ENCODE data around the gene BRD7. TPM values are rescaled to one million over a fixed set of nuclear protein-coding genes. Genes with fewer than 3 reads are reported as not detected.

BRD7 gene
- total RNA-seq, 1 experiment from 2014 or later, result 45.6 TPM

DNA sequence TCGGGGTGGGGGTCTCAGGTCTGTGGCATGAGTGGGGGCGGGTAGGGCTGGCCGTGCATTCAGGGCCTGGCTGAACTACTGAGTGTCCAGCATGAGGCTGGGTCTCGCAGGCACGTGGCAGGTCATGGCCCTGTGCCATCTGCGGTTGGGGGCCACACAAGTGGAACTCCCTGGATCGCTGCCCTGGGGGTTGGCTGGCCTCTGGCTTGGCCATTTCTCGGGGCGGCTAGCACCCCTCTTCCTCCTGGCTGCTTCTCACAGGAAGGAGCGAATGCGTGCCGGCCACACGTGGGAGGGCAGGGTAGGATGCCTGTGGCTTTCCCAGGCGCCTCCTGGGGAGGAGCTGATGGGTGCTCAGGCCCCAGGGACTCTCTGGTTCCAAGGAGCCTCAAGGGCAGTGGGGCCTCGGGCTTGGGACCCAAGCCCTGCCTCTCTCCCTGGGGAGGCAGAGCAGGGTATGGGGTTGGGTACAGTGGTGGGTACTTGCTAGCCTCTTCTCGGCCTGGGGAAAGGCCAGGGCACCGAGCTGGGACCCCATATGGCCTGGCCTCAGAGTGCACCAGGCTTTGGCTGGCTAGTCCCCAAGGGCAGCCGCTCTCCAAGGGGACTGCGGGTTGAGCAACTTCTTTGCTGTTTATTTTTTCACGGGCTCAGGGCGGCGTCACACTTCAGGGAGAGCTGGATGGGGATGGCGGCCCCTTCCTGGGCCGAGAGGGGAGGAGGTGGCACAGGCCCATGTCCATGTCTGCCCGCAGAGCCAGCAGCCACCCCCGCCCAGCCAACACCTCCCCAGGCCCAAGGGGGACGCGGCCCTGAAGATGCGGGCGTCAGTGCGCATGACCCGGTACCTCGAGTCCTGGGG, 65.0 kb downstream of the BRD7 start:
- CTCF ChIA-PET, result no interaction called here
- Histone ChIP-seq H3K9me3 (ENCODE audit: control insufficient read depth, insufficient read depth, low read depth, low read length) (no peaks in the 10 kb centered on the region), H3K4me3 (ENCODE audit: low read depth in 2 of 2, low read length in 2 of 2) (no peak overlapping the region), H3K27ac (ENCODE audit: low read length) (no peak overlapping the region), H3K27me3 (ENCODE audit: control insufficient read depth, insufficient read depth, low read length) (no peaks in the 10 kb centered on the region), H3K36me3 (ENCODE audit: control insufficient read depth, insufficient read depth, low read length) (no peaks in the 10 kb centered on the region), H3K4me1 (ENCODE audit: control insufficient read depth, insufficient read depth, low read length) (0 out of 2 replicates have a peak, but pooled peaks cover 2% of the 10 kb centered on the region)
- DNase-seq (ENCODE audit: low read depth, low spot score) (no peak), ATAC-seq (no peak)
- in situ Hi-C loops (cut with HindIII; ENCODE audit: low pct_unique_long_range_greater_than_20kb, low sequenced_read_pairs) (no loop called here), intact Hi-C loops (cut with micrococcal nuclease; ENCODE audit: unreplicated experiment) (no loop called here)
- no TSS peak for BruUV-seq (replicated peaks)
- TF ChIP-seq POLR2AphosphoS5 (IDR thresholded peaks at IDR 0.05; ENCODE audit: low read depth, low read length) (no peak), TCF7L2 (IDR thresholded peaks at IDR 0.05; ENCODE audit: low read depth, low read length) (no peak), SIN3A (IDR thresholded peaks at IDR 0.05; ENCODE audit: borderline replicate concordance, insufficient read depth, low read depth, low read length) (no peak)
- TF ChIP-seq, protein P1, sequence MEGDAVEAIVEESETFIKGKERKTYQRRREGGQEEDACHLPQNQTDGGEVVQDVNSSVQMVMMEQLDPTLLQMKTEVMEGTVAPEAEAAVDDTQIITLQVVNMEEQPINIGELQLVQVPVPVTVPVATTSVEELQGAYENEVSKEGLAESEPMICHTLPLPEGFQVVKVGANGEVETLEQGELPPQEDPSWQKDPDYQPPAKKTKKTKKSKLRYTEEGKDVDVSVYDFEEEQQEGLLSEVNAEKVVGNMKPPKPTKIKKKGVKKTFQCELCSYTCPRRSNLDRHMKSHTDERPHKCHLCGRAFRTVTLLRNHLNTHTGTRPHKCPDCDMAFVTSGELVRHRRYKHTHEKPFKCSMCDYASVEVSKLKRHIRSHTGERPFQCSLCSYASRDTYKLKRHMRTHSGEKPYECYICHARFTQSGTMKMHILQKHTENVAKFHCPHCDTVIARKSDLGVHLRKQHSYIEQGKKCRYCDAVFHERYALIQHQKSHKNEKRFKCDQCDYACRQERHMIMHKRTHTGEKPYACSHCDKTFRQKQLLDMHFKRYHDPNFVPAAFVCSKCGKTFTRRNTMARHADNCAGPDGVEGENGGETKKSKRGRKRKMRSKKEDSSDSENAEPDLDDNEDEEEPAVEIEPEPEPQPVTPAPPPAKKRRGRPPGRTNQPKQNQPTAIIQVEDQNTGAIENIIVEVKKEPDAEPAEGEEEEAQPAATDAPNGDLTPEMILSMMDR (IDR thresholded peaks at IDR 0.05), result no peak
- TF ChIP-seq, protein P2, sequence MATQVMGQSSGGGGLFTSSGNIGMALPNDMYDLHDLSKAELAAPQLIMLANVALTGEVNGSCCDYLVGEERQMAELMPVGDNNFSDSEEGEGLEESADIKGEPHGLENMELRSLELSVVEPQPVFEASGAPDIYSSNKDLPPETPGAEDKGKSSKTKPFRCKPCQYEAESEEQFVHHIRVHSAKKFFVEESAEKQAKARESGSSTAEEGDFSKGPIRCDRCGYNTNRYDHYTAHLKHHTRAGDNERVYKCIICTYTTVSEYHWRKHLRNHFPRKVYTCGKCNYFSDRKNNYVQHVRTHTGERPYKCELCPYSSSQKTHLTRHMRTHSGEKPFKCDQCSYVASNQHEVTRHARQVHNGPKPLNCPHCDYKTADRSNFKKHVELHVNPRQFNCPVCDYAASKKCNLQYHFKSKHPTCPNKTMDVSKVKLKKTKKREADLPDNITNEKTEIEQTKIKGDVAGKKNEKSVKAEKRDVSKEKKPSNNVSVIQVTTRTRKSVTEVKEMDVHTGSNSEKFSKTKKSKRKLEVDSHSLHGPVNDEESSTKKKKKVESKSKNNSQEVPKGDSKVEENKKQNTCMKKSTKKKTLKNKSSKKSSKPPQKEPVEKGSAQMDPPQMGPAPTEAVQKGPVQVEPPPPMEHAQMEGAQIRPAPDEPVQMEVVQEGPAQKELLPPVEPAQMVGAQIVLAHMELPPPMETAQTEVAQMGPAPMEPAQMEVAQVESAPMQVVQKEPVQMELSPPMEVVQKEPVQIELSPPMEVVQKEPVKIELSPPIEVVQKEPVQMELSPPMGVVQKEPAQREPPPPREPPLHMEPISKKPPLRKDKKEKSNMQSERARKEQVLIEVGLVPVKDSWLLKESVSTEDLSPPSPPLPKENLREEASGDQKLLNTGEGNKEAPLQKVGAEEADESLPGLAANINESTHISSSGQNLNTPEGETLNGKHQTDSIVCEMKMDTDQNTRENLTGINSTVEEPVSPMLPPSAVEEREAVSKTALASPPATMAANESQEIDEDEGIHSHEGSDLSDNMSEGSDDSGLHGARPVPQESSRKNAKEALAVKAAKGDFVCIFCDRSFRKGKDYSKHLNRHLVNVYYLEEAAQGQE (IDR thresholded peaks at IDR 0.05; ENCODE audit: insufficient read depth in 1 of 2, low read depth in 2 of 2, low read length in 1 of 2), result no peak
- POLR2A ChIA-PET, result no interaction called here

DNA sequence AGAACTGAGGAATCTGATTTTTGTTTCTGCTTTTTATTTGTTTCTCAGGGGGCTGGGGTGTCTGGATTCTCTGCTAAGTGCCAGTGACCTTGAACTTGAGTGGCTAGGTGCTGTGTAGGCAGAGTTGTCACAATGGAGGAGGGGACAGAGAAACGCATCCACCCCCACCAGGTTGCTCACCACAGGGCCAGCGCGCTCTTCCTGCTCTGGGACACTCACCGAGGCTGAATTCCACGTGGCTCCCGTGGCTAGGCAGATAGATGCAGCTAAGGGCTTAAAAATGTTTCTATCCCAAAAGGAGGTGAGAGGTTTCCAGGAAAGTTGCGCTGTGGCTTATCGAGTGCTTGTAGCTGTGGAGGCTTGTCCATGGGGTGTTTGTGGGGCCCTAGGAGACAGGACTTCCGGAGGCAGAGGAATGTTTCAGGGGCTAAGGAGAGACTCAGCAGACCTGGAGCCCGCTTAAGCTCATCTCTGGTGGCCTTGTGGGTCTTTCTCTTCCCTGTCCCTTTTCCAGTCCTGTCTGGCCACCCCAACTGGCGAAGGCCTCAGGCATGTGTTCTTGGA, 65.7 kb downstream of the BRD7 start:
- no peak overlapping the region for H3K4me3 ChIP-seq (ENCODE audit: low read depth in 2 of 2, low read length in 2 of 2)
- no peak for DNase-seq (ENCODE audit: low read depth, low spot score)
- TF ChIP-seq, protein P1 (IDR thresholded peaks at IDR 0.05), result no peak
- TF ChIP-seq TCF7L2 (IDR thresholded peaks at IDR 0.05; ENCODE audit: low read depth, low read length) (no peak), POLR2AphosphoS5 (IDR thresholded peaks at IDR 0.05; ENCODE audit: low read depth, low read length) (no peak), SIN3A (IDR thresholded peaks at IDR 0.05; ENCODE audit: borderline replicate concordance, insufficient read depth, low read depth, low read length) (no peak)
- TF ChIP-seq, protein P2 (IDR thresholded peaks at IDR 0.05; ENCODE audit: insufficient read depth in 1 of 2, low read depth in 2 of 2, low read length in 1 of 2), result no peak
- ChIA-PET POLR2A (no interaction called here), CTCF (no interaction called here)
- 0 out of 2 replicates have a peak, but pooled peaks cover 2% of the 10 kb centered on the region for H3K4me1 ChIP-seq (ENCODE audit: control insufficient read depth, insufficient read depth, low read length)
- no peak for ATAC-seq
- H3K27ac ChIP-seq (ENCODE audit: low read length), result no peak overlapping the region
- no TSS peak for BruUV-seq (replicated peaks)
- no peaks in the 10 kb centered on the region for H3K9me3 ChIP-seq (ENCODE audit: control insufficient read depth, insufficient read depth, low read depth, low read length)
- intact Hi-C loops (cut with micrococcal nuclease; ENCODE audit: unreplicated experiment) (no loop called here), in situ Hi-C loops (cut with HindIII; ENCODE audit: low pct_unique_long_range_greater_than_20kb, low sequenced_read_pairs) (no loop called here)
- no peaks in the 10 kb centered on the region for H3K27me3 ChIP-seq (ENCODE audit: control insufficient read depth, insufficient read depth, low read length)
- H3K36me3 ChIP-seq (ENCODE audit: control insufficient read depth, insufficient read depth, low read length), result no peaks in the 10 kb centered on the region
